Activated CD8-positive, alpha-beta T cell treated with anti-CD3 and anti-CD28 coated beads for 36 hours (primary cell): ENCODE measurements around the gene RPF1. TPM values are rescaled to one million over a fixed set of nuclear protein-coding genes. Genes with fewer than 3 reads are reported as not detected.

Experiments
- ATAC-seq: fragments of 200-7000 bp; cut with Tn5 transposase; one replicate; pipeline ENCODE4 v1.10.0; 2021; ENCODE audit warnings: mild to moderate bottlenecking, moderate library complexity
- CTCF ChIA-PET: fragments of 350-600 bp; sonication (Branson Sonifier 250); formaldehyde crosslinking; loops from one replicate; lab custom pipeline; 2021; ENCODE audit warnings: antibody characterized with exemption; lab: Charles Lee
- POLR2A ChIA-PET: fragments of 350-600 bp; sonication (Branson Sonifier 250); formaldehyde crosslinking; loops from one replicate; lab custom pipeline; 2021; ENCODE audit warnings: antibody characterized with exemption; lab: Charles Lee
- DNase-seq: peaks from one replicate; pipeline ENCODE4 v3.0.0-alpha.2; 2020
- H3K27ac Mint-ChIP-seq: one replicate; pipeline ENCODE4 v1.8.0; 2021; ENCODE audit warnings: mild to moderate bottlenecking, mixed read lengths
- H3K27me3 Mint-ChIP-seq: one replicate; pipeline ENCODE4 v1.8.0; 2021; ENCODE audit warnings: mixed read lengths
- H3K36me3 Mint-ChIP-seq: one replicate; pipeline ENCODE4 v1.8.0; 2021; ENCODE audit warnings: low read depth, mixed read lengths
- H3K4me1 Mint-ChIP-seq: one replicate; pipeline ENCODE4 v1.8.0; 2021; ENCODE audit warnings: low read depth, mixed read lengths
- H3K4me3 Mint-ChIP-seq: one replicate; pipeline ENCODE4 v1.8.0; 2021; ENCODE audit warnings: mild to moderate bottlenecking, moderate library complexity, mixed read lengths
- H3K9me3 Mint-ChIP-seq: one replicate; pipeline ENCODE4 v1.8.0; 2021; ENCODE audit warnings: mixed read lengths
- CTCF ChIP-seq: fragments of 200-600 bp; IDR thresholded peaks from one replicate; pipeline ENCODE4 v1.8.0; 2022; ENCODE audit warnings: antibody characterized with exemption, mild to moderate bottlenecking
- intact Hi-C: fragments of 100-400 bp; cut with micrococcal nuclease; formaldehyde crosslinking; loops from one replicate; pipeline ENCODE4 v1.10.0; 2022
- total RNA-seq, 2 experiments: library from RNA; stranded (reverse); gene quantifications; one replicate each; pipeline ENCODE4 v1.2.3, GENCODE V29; 2021

RPF1 gene
- total RNA-seq, 2 experiments from 2014 or later: 61.9 to 64.1 TPM

- intact Hi-C loops: no loop called here
- CTCF ChIA-PET: interaction anchor here (1.0 kb wide), 1 partner anchor 30 kb away, joined by 3 read pairs; no protein-coding TSS in a partner anchor
These were observed 31.6 kb downstream of the RPF1 start for GRCh38 chr1:84510668-84511067.

GRCh38 chr1:84524590-84524989, 45.5 kb downstream of the RPF1 start:
- DNase-seq (no peak), ATAC-seq (no peak)
- no peak for TF ChIP-seq CTCF
- no peaks in the 10 kb centered on the region for H3K9me3 Mint-ChIP-seq
- H3K4me1 Mint-ChIP-seq: peaks cover 3% of the 10 kb centered on the region
- ChIA-PET POLR2A (no interaction called here), CTCF (interaction anchor here (0.7 kb wide), 1 partner anchor 76 kb away, joined by 3 read pairs; no protein-coding TSS in a partner anchor)
- no peak overlapping the region for H3K27ac Mint-ChIP-seq
- no peaks in the 10 kb centered on the region for H3K36me3 Mint-ChIP-seq
- H3K27me3 Mint-ChIP-seq: no peaks in the 10 kb centered on the region
- no peak overlapping the region for H3K4me3 Mint-ChIP-seq
- intact Hi-C loops: no loop called here

More at GRCh38 chr1:84510668-84511067, 31.6 kb downstream of the RPF1 start:
- POLR2A ChIA-PET: no interaction called here
- H3K27ac Mint-ChIP-seq: no peak overlapping the region
- TF ChIP-seq CTCF: no peak
- peaks cover 13% of the 10 kb centered on the region for H3K36me3 Mint-ChIP-seq
- no peaks in the 10 kb centered on the region for H3K27me3 Mint-ChIP-seq
- H3K4me3 Mint-ChIP-seq: no peak overlapping the region
- H3K4me1 Mint-ChIP-seq: peaks cover 2% of the 10 kb centered on the region
- peaks cover 7% of the 10 kb centered on the region for H3K9me3 Mint-ChIP-seq
- DNase-seq (no peak), ATAC-seq (no peak)

GRCh38 chr1:84525779-84526178, 46.7 kb downstream of the RPF1 start:
- DNase-seq: no peak
- Mint-ChIP-seq H3K4me1 (peaks cover 3% of the 10 kb centered on the region), H3K36me3 (peaks cover 1% of the 10 kb centered on the region), H3K27me3 (no peaks in the 10 kb centered on the region), H3K27ac (no peak overlapping the region), H3K9me3 (no peaks in the 10 kb centered on the region), H3K4me3 (no peak overlapping the region)
- intact Hi-C loops: no loop called here
- ChIA-PET CTCF (no interaction called here), POLR2A (no interaction called here)
- no peak for TF ChIP-seq CTCF
- no peak for ATAC-seq

GRCh38 chr1:84538599-84538998, 59.5 kb downstream of the RPF1 start:
- Mint-ChIP-seq H3K27ac (no peak overlapping the region), H3K4me1 (peaks cover 17% of the 10 kb centered on the region), H3K27me3 (no peaks in the 10 kb centered on the region), H3K36me3 (peaks cover 3% of the 10 kb centered on the region), H3K9me3 (no peaks in the 10 kb centered on the region), H3K4me3 (no peak overlapping the region)
- CTCF ChIA-PET: no interaction called here
- POLR2A ChIA-PET: interaction anchor here (0.5 kb wide), 1 partner anchor 9 kb away, joined by 3 read pairs; no protein-coding TSS in a partner anchor
- no peak for DNase-seq
- intact Hi-C loops: no loop called here
- no peak for ATAC-seq
- no peak for TF ChIP-seq CTCF

GRCh38 chr1:84539972-84540371, 60.9 kb downstream of the RPF1 start:
- ChIA-PET CTCF (no interaction called here), POLR2A (no interaction called here)
- H3K4me1 Mint-ChIP-seq: peaks cover 17% of the 10 kb centered on the region
- intact Hi-C loops: no loop called here
- H3K36me3 Mint-ChIP-seq: peaks cover 3% of the 10 kb centered on the region
- no peaks in the 10 kb centered on the region for H3K27me3 Mint-ChIP-seq
- no peak for DNase-seq
- H3K4me3 Mint-ChIP-seq: no peak overlapping the region
- ATAC-seq: no peak
- H3K9me3 Mint-ChIP-seq: no peaks in the 10 kb centered on the region
- no peak overlapping the region for H3K27ac Mint-ChIP-seq
- TF ChIP-seq CTCF: no peak
